ENCODE results near the gene TMC3.

Gene TMC3

GRCh38 chr15:81377871-81378270 is 3.9 kb upstream of the TMC3 start:
- no peak overlapping the region for H3K27ac Mint-ChIP-seq
- intact Hi-C loops (cut with micrococcal nuclease): no loop called here
- peaks cover 3% of the 10 kb centered on the region for H3K27me3 Mint-ChIP-seq
- H3K4me3 Mint-ChIP-seq: no peak overlapping the region
- H3K36me3 Mint-ChIP-seq (ENCODE audit: low read depth): no peaks in the 10 kb centered on the region
- H3K4me1 Mint-ChIP-seq (ENCODE audit: low read depth): no peaks in the 10 kb centered on the region
- no peaks in the 10 kb centered on the region for H3K9me3 Mint-ChIP-seq

DNA sequence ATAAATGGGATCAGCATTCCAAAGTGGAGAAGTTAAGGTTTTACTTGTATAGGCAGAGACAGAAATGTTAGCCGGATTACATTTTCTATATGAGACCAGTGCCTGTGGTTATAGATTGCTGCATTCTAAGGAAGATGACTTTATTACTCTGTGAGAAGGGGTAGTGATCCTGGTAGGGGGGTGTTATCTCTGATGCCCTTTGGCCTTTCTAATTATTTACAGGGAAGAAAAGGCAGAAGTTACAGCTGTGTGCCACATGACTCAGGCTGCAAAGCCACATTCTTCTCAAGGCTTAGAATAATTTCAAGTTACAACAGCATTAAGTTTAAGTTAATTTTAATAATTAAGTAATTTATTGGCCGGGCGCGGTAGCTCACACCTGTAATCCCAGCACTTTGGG is 2.2 kb upstream of the TMC3 start:
- Mint-ChIP-seq H3K4me3 (no peak overlapping the region), H3K27ac (no peak overlapping the region), H3K36me3 (ENCODE audit: low read depth) (no peaks in the 10 kb centered on the region), H3K4me1 (ENCODE audit: low read depth) (no peaks in the 10 kb centered on the region), H3K27me3 (peaks cover 3% of the 10 kb centered on the region), H3K9me3 (no peaks in the 10 kb centered on the region)
- intact Hi-C loops (cut with micrococcal nuclease): no loop called here

- Mint-ChIP-seq H3K4me3 (no peak overlapping the region), H3K36me3 (ENCODE audit: low read depth) (no peaks in the 10 kb centered on the region), H3K4me1 (ENCODE audit: low read depth) (no peaks in the 10 kb centered on the region), H3K27ac (no peak overlapping the region), H3K9me3 (no peaks in the 10 kb centered on the region), H3K27me3 (no peaks in the 10 kb centered on the region)
- intact Hi-C loops (cut with micrococcal nuclease): no loop called here
Measured at GRCh38 chr15:81375461-81375860, 1.4 kb upstream of the TMC3 start.

DNA sequence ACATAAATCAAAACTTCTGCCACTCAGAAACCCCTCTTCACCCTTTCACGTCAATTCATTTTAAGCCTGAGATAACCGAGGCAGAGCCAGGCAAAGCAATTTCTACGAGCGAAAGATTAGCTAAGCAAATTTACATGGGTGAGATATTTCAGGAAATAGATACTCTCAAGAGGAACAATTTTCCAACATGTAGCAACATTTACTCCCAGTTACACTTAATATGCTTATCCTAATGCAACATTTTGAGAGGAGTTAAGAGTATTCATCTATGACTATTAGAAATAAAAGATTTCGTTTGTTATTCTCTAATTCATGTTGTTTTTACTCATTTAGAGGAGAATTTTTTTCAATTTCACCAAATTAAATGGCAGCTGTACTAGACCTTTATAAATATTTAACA is 837 bp downstream of the TMC3 start:
- Mint-ChIP-seq H3K9me3 (no peaks in the 10 kb centered on the region), H3K4me3 (no peak overlapping the region), H3K36me3 (ENCODE audit: low read depth) (no peaks in the 10 kb centered on the region), H3K4me1 (ENCODE audit: low read depth) (no peaks in the 10 kb centered on the region), H3K27ac (no peak overlapping the region), H3K27me3 (no peaks in the 10 kb centered on the region)
- intact Hi-C loops (cut with micrococcal nuclease): no loop called here

DNA sequence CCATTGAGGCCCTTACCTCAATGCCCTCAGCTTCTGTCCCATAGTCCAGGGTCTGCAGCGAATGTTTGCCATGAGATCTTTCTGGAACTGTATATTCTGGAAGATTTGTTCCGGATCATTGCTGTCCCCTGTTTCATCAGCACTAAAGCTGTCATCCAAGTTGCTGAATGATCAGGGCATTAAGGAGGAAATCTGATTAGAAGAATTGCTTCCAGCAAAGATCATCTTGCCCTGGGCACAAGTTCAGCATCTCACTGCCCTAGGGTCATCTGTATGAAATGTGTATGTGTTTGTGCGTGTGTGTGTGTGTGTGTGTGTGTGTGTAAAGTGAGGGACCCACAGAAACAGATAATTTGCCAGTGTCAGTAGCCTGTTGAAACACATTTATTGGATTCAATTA is 1.4 kb downstream of the TMC3 start:
- Mint-ChIP-seq H3K9me3 (no peaks in the 10 kb centered on the region), H3K4me3 (no peak overlapping the region), H3K4me1 (ENCODE audit: low read depth) (no peaks in the 10 kb centered on the region), H3K27ac (no peak overlapping the region), H3K36me3 (ENCODE audit: low read depth) (no peaks in the 10 kb centered on the region), H3K27me3 (no peaks in the 10 kb centered on the region)
- intact Hi-C loops (cut with micrococcal nuclease): no loop called here

- H3K36me3 Mint-ChIP-seq (ENCODE audit: low read depth): no peaks in the 10 kb centered on the region
- intact Hi-C loops (cut with micrococcal nuclease): no loop called here
Measured at GRCh38 chr15:81363718-81364500, 10.1 kb downstream of the TMC3 start.

GRCh38 chr15:81363276-81363675 is 10.7 kb downstream of the TMC3 start:
- Mint-ChIP-seq H3K4me1 (ENCODE audit: low read depth) (no peaks in the 10 kb centered on the region), H3K27ac (no peak overlapping the region), H3K4me3 (no peak overlapping the region), H3K9me3 (no peaks in the 10 kb centered on the region), H3K27me3 (no peaks in the 10 kb centered on the region), H3K36me3 (ENCODE audit: low read depth) (no peaks in the 10 kb centered on the region)
- intact Hi-C loops (cut with micrococcal nuclease): no loop called here

More at GRCh38 chr15:81363718-81364500, 10.1 kb downstream of the TMC3 start:
- H3K9me3 Mint-ChIP-seq: no peaks in the 10 kb centered on the region
- no peak overlapping the region for H3K4me3 Mint-ChIP-seq
- no peaks in the 10 kb centered on the region for H3K4me1 Mint-ChIP-seq (ENCODE audit: low read depth)
- no peaks in the 10 kb centered on the region for H3K27me3 Mint-ChIP-seq
- H3K27ac Mint-ChIP-seq: no peak overlapping the region

- Mint-ChIP-seq H3K27me3 (no peaks in the 10 kb centered on the region), H3K9me3 (no peaks in the 10 kb centered on the region), H3K4me3 (no peak overlapping the region), H3K4me1 (ENCODE audit: low read depth) (no peaks in the 10 kb centered on the region), H3K27ac (no peak overlapping the region), H3K36me3 (ENCODE audit: low read depth) (no peaks in the 10 kb centered on the region)
- intact Hi-C loops (cut with micrococcal nuclease): no loop called here
Measured at GRCh38 chr15:81362790-81363189, 11.2 kb downstream of the TMC3 start.

- no peak overlapping the region for H3K27ac Mint-ChIP-seq
- H3K4me3 Mint-ChIP-seq: no peak overlapping the region
- H3K36me3 Mint-ChIP-seq (ENCODE audit: low read depth): no peaks in the 10 kb centered on the region
- no peaks in the 10 kb centered on the region for H3K4me1 Mint-ChIP-seq (ENCODE audit: low read depth)
- intact Hi-C loops (cut with micrococcal nuclease): no loop called here
- H3K9me3 Mint-ChIP-seq: no peaks in the 10 kb centered on the region
- H3K27me3 Mint-ChIP-seq: no peaks in the 10 kb centered on the region
Measured at GRCh38 chr15:81361891-81362290, 12.1 kb downstream of the TMC3 start.

- Mint-ChIP-seq H3K27ac (no peak overlapping the region), H3K4me1 (ENCODE audit: low read depth) (no peaks in the 10 kb centered on the region), H3K9me3 (no peaks in the 10 kb centered on the region), H3K36me3 (ENCODE audit: low read depth) (no peaks in the 10 kb centered on the region), H3K4me3 (no peak overlapping the region), H3K27me3 (no peaks in the 10 kb centered on the region)
- intact Hi-C loops (cut with micrococcal nuclease): no loop called here
Measured at GRCh38 chr15:81360491-81360890, 13.5 kb downstream of the TMC3 start.

GRCh38 chr15:81358248-81358647 is 15.8 kb downstream of the TMC3 start:
- intact Hi-C loops (cut with micrococcal nuclease): no loop called here
- no peak overlapping the region for H3K27ac Mint-ChIP-seq
- no peaks in the 10 kb centered on the region for H3K36me3 Mint-ChIP-seq (ENCODE audit: low read depth)
- H3K4me3 Mint-ChIP-seq: no peak overlapping the region
- H3K27me3 Mint-ChIP-seq: no peaks in the 10 kb centered on the region
- H3K4me1 Mint-ChIP-seq (ENCODE audit: low read depth): no peaks in the 10 kb centered on the region
- H3K9me3 Mint-ChIP-seq: no peaks in the 10 kb centered on the region

- intact Hi-C loops (cut with micrococcal nuclease): no loop called here
- no peaks in the 10 kb centered on the region for H3K9me3 Mint-ChIP-seq
- no peak overlapping the region for H3K4me3 Mint-ChIP-seq
- H3K36me3 Mint-ChIP-seq (ENCODE audit: low read depth): no peaks in the 10 kb centered on the region
- no peaks in the 10 kb centered on the region for H3K4me1 Mint-ChIP-seq (ENCODE audit: low read depth)
- H3K27me3 Mint-ChIP-seq: no peaks in the 10 kb centered on the region
- H3K27ac Mint-ChIP-seq: no peak overlapping the region
Measured at GRCh38 chr15:81357180-81357686, 16.8 kb downstream of the TMC3 start.

DNA sequence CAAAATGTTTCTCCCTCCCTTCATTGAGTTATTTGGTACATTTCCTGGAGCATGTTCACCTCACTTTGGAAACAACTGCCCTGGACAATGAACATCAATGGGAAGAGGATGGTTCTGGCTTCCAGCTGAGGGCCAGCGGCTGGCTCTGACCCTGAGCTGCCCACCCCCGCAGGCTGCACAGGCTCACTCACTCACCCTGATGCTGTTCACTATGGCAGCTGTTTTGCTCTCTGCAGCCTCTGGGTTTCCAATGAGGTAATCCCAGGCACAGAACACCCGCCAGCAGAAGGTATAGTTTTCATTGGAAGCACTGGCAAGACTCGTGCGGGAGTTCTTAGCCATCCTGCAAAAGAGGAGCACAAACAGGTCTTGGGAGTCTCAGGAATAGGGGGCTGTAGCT is 17.8 kb downstream of the TMC3 start:
- Mint-ChIP-seq H3K27ac (no peak overlapping the region), H3K36me3 (ENCODE audit: low read depth) (no peaks in the 10 kb centered on the region), H3K9me3 (no peaks in the 10 kb centered on the region), H3K4me3 (no peak overlapping the region), H3K27me3 (no peaks in the 10 kb centered on the region), H3K4me1 (ENCODE audit: low read depth) (no peaks in the 10 kb centered on the region)
- intact Hi-C loops (cut with micrococcal nuclease): no loop called here

DNA sequence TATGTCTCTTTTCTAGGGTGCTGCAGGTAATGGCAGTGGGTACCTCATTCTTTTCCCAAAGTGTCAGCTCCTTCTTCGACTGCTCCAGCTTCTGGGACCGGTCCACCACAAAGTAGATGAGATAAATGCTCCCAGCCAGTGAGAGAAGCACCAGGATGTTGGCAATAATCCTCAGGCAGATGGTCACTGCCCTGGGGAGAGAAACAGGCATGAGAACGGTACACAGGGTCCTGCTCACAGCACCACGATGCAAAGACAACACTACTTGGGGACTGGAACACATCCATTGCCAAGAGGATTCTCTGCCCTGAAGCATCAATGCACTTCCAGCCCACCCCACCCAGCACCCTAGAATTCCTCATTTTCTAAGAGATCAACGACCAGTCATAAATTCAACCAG is 22.4 kb downstream of the TMC3 start:
- intact Hi-C loops (cut with micrococcal nuclease): no loop called here
- Mint-ChIP-seq H3K4me1 (ENCODE audit: low read depth) (peaks cover 9% of the 10 kb centered on the region), H3K27ac (no peak overlapping the region), H3K36me3 (ENCODE audit: low read depth) (no peaks in the 10 kb centered on the region), H3K9me3 (no peaks in the 10 kb centered on the region), H3K27me3 (no peaks in the 10 kb centered on the region), H3K4me3 (no peak overlapping the region)

- Mint-ChIP-seq H3K9me3 (no peaks in the 10 kb centered on the region), H3K4me1 (ENCODE audit: low read depth) (peaks cover 9% of the 10 kb centered on the region), H3K27me3 (no peaks in the 10 kb centered on the region), H3K4me3 (no peak overlapping the region), H3K27ac (no peak overlapping the region), H3K36me3 (ENCODE audit: low read depth) (no peaks in the 10 kb centered on the region)
- intact Hi-C loops (cut with micrococcal nuclease): no loop called here
Measured at GRCh38 chr15:81349271-81349670, 24.7 kb downstream of the TMC3 start.

Data from dendritic cell treated with granulocyte-macrophage colony-stimulating factor and Interleukin-4, amounts not matched to agents 40 ng/mL and 50 ng/mL, for 4 days (primary cell).